Upper lobe of left lung (tissue), 6 donors: ENCODE measurements around the gene ATXN7. TPM values are rescaled to one million over a fixed set of nuclear protein-coding genes. Genes with fewer than 3 reads are reported as not detected.

Source experiments
- ATAC-seq, 2 donors: fragments of 200-7000 bp; cut with Tn5 transposase; one replicate each; pipeline ENCODE4 v1.9.1; 2022; ENCODE audit warnings: mild to moderate bottlenecking in 2 of 2, moderate library complexity in 2 of 2; ENCODE audit not compliant: low FRiP score in 2 of 2
- DNase-seq, 2 donors: peaks; one replicate each; pipeline ENCODE4 v3.0.0-alpha.2; 2019 to 2020
- H3K27ac ChIP-seq, 4 donors: fragments of 200-600 bp; sonication (generic); one replicate each; pipeline ENCODE4 v1.5.1; 2016 to 2019
- H3K27me3 ChIP-seq, 4 donors: fragments of 200-600 bp; sonication (generic); one replicate each; pipeline ENCODE4 v1.5.1; 2017 to 2019
- H3K36me3 ChIP-seq, 4 donors: fragments of 200-600 bp; sonication (generic); one replicate each; pipeline ENCODE4 v1.5.1; 2016 to 2019
- H3K4me1 ChIP-seq, 4 donors: fragments of 200-600 bp; sonication (generic); one replicate each; pipeline ENCODE4 v1.5.1; 2018 to 2019
- H3K4me3 ChIP-seq, 4 donors: fragments of 200-600 bp; sonication (generic); one replicate each; pipeline ENCODE4 v1.5.1; 2017 to 2019; ENCODE audit warnings: mild to moderate bottlenecking in 2 of 4, moderate library complexity in 1 of 4
- H3K9me3 ChIP-seq, 4 donors: fragments of 200-600 bp; sonication (generic); one replicate each; pipeline ENCODE4 v1.5.1; 2018 to 2019
- EP300 ChIP-seq, 4 donors: sonication (generic); formaldehyde crosslinking; IDR thresholded peaks; one replicate each; pipeline ENCODE4 v1.5.1; 2017; ENCODE audit warnings: antibody characterized with exemption in 4 of 4, control low read depth in 2 of 4
- POLR2A ChIP-seq, 4 donors: fragments of 450-650 bp; IDR thresholded peaks; one replicate each; pipeline ENCODE4 v1.5.1; 2016 to 2017; ENCODE audit warnings: antibody characterized with exemption in 4 of 4, mild to moderate bottlenecking in 2 of 4
- POLR2AphosphoS5 ChIP-seq, 2 donors: sonication (generic); formaldehyde crosslinking; IDR thresholded peaks; one replicate each; pipeline ENCODE4 v1.5.1; 2017; ENCODE audit warnings: antibody characterized with exemption in 2 of 2
- WGBS, 2 donors: methylation state at CpG; one replicate each; pipeline ENCODE4 v1.1.5; 2017 to 2018; 5-methylcytosine and 5-hydroxymethylcytosine counted together
- total RNA-seq, 6 donors: library from RNA; depleted of rRNA in 4 of 6; stranded (reverse); fragments of >200 nt in 4 of 6; gene quantifications; one replicate each; pipeline versions ENCODE4 v1.1.0 to v1.2.1, GENCODE V29; 2016 to 2021
- TF ChIP-seq, protein P1 (sequence below), 6 experiments: fragments of 450-650 bp in 4 of 6; fragments of 200-600 bp in 2 of 6; sonication (generic) in 2 of 6; IDR thresholded peaks; one replicate each; pipeline ENCODE4 v1.5.1; 2016 to 2019; ENCODE audit warnings: antibody characterized with exemption in 6 of 6
- donor health status: DM: no; HTN: no; CAD: no; lungs with moderate emphysema.
- donor health status: DM: no; HTN: yes; CAD: no; lungs with severe emphysema.

Gene ATXN7
- total RNA-seq, 6 donors from 2014 or later, result 29.5 to 83.8 (median 42.3) TPM

DNA sequence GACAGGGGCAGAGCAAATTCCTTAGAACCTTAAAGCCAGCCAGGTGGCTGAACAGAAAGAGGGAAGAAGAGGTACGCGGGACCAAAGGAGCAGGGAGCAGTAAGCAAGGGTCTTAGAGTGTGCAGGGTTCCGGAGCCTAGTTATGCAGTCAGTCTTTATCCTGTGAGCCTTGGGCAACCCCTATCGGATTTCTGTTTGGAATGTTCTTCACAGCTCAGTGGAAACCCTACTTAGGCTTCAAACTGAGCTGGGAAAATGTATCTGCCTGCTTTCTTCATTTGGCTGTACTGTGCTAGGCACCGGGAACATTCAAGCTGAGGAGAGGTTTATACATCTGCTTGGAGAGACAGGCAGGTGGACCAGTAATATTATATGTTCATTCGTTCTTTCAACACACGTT lies 122.5 kb downstream of the ATXN7 start:
- TF ChIP-seq POLR2AphosphoS5 (IDR thresholded peaks at IDR 0.05), result no peak
- TF ChIP-seq POLR2A (IDR thresholded peaks at IDR 0.05), result no peak
- TF ChIP-seq, protein P1, sequence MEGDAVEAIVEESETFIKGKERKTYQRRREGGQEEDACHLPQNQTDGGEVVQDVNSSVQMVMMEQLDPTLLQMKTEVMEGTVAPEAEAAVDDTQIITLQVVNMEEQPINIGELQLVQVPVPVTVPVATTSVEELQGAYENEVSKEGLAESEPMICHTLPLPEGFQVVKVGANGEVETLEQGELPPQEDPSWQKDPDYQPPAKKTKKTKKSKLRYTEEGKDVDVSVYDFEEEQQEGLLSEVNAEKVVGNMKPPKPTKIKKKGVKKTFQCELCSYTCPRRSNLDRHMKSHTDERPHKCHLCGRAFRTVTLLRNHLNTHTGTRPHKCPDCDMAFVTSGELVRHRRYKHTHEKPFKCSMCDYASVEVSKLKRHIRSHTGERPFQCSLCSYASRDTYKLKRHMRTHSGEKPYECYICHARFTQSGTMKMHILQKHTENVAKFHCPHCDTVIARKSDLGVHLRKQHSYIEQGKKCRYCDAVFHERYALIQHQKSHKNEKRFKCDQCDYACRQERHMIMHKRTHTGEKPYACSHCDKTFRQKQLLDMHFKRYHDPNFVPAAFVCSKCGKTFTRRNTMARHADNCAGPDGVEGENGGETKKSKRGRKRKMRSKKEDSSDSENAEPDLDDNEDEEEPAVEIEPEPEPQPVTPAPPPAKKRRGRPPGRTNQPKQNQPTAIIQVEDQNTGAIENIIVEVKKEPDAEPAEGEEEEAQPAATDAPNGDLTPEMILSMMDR (IDR thresholded peaks at IDR 0.05), result no peak
- Histone ChIP-seq H3K4me1 (peaks cover 3 to 17% (median 8%) of the 10 kb centered on the region in 4 donors), H3K4me3 (no peak overlapping the region), H3K27ac (no peak overlapping the region), H3K36me3 (peaks cover 28 to 88% (median 38%) of the 10 kb centered on the region in 4 donors), H3K9me3 (no peaks in the 10 kb centered on the region), H3K27me3 (no peaks in the 10 kb centered on the region)
- DNase-seq (no peak), ATAC-seq (no peak)
- 87 to 94% methylated on average over 7 of the region's 7 CpGs for WGBS, 2 donors

DNA sequence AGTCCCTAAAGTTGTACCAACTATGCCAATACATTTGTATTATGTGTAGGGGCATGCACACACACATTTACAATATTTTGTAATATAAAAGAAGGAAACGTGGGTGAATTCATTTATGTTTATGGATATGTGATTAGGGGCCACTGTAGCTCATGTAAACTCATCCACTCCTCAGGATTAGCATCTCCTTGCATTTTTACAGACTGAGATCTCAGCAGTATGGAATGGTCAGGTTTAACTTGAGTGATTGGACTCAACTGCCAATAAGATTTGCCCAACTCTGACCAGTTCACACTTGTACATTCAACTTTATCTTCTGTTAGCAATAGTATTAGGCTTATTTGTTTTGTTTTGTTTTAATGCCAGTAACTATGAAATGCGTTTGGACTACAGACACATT lies 123.2 kb downstream of the ATXN7 start:
- H3K27ac ChIP-seq, result no peak overlapping the region
- DNase-seq, result no peak
- H3K27me3 ChIP-seq, result no peaks in the 10 kb centered on the region
- H3K9me3 ChIP-seq, result no peaks in the 10 kb centered on the region
- WGBS, 2 donors, result 83 to 88% methylated on average over 2 of the region's 2 CpGs
- H3K36me3 ChIP-seq, result peaks cover 29 to 88% (median 42%) of the 10 kb centered on the region in 4 donors
- peaks cover 3 to 11% (median 8%) of the 10 kb centered on the region in 4 donors for H3K4me1 ChIP-seq
- TF ChIP-seq POLR2AphosphoS5 (IDR thresholded peaks at IDR 0.05), result no peak
- TF ChIP-seq POLR2A (IDR thresholded peaks at IDR 0.05), result no peak
- TF ChIP-seq, protein P1 (IDR thresholded peaks at IDR 0.05), result no peak
- TF ChIP-seq EP300 (IDR thresholded peaks at IDR 0.05), result no peak
- no peak for ATAC-seq
- no peak overlapping the region for H3K4me3 ChIP-seq

DNA sequence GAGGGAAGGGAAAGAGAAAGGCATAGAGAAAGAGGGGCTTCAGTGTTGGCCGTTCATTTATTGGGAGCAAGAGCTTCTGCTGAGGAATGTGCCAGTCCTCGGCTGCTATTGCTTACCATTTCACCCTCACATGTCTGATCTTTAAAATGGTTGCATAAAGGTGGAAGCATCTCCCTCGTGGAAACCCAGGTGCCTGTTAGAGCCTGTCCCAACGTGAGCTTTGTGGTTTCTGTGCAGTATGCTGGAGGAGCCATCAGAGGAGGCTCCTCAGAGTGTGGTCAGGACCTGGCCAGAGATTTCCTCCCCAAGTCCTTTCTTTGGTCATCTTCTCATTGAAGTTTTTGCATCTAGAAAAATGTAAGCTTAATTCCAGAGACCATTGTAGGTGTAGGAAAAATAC lies 125.3 kb downstream of the ATXN7 start:
- TF ChIP-seq, protein P1 (IDR thresholded peaks at IDR 0.05), result no peak
- TF ChIP-seq POLR2A (IDR thresholded peaks at IDR 0.05) (no peak), POLR2AphosphoS5 (IDR thresholded peaks at IDR 0.05) (no peak), EP300 (IDR thresholded peaks at IDR 0.05) (no peak)
- Histone ChIP-seq H3K36me3 (peaks cover 26 to 82% (median 46%) of the 10 kb centered on the region in 4 donors), H3K4me3 (no peak overlapping the region), H3K27me3 (no peaks in the 10 kb centered on the region), H3K9me3 (no peaks in the 10 kb centered on the region), H3K27ac (no peak overlapping the region), H3K4me1 (peaks cover 0 to 14% (median 7%) of the 10 kb centered on the region in 4 donors)
- WGBS, 2 donors, result 80 to 83% methylated on average over 2 to 4 of the region's 4 CpGs
- no peak for DNase-seq
- ATAC-seq, result no peak

GRCh38 chr3:63990204-63990603 lies 126.5 kb downstream of the ATXN7 start:
- Histone ChIP-seq H3K9me3 (no peaks in the 10 kb centered on the region), H3K4me3 (no peak overlapping the region), H3K36me3 (peaks cover 26 to 84% (median 50%) of the 10 kb centered on the region in 4 donors), H3K27ac (no peak overlapping the region), H3K27me3 (no peaks in the 10 kb centered on the region), H3K4me1 (peaks cover 0 to 14% (median 7%) of the 10 kb centered on the region in 4 donors)
- DNase-seq (peak in 1 of 2 donors; percentile 66), ATAC-seq (peak in 1 of 2 donors; percentile 12)
- WGBS, 2 donors, result 96 to 97% methylated on average over 7 to 14 of the region's 14 CpGs
- no peak for TF ChIP-seq EP300 (IDR thresholded peaks at IDR 0.05)

- no peaks in the 10 kb centered on the region for H3K9me3 ChIP-seq
- H3K36me3 ChIP-seq, result peaks cover 29 to 84% (median 55%) of the 10 kb centered on the region in 4 donors
- H3K27me3 ChIP-seq, result no peaks in the 10 kb centered on the region
- H3K27ac ChIP-seq, result no peak overlapping the region
- TF ChIP-seq POLR2A (IDR thresholded peaks at IDR 0.05) (no peak), EP300 (IDR thresholded peaks at IDR 0.05) (no peak), POLR2AphosphoS5 (IDR thresholded peaks at IDR 0.05) (no peak)
- TF ChIP-seq, protein P1 (IDR thresholded peaks at IDR 0.05), result no peak
- 80 to 92% methylated on average over 5 of the region's 5 CpGs for WGBS, 2 donors
- ATAC-seq (no peak), DNase-seq (no peak)
- peaks cover 0 to 14% (median 7%) of the 10 kb centered on the region in 4 donors for H3K4me1 ChIP-seq
- no peak overlapping the region for H3K4me3 ChIP-seq
These were observed 127.1 kb downstream of the ATXN7 start for GRCh38 chr3:63990733-63991132.
